Panc1 (cell line): Measurements from ENCODE around the gene MAG. TPM values are rescaled to one million over a fixed set of nuclear protein-coding genes. Genes with fewer than 3 reads are reported as not detected.

Source experiments
- ATAC-seq: fragments of 200-7000 bp; cut with Tn5 transposase; 2 replicates; pipeline ENCODE4 v1.9.1; 2020; ENCODE audit warnings: mild to moderate bottlenecking, moderate library complexity
- BruUV-seq: library from RNA; stranded (reverse); fragments of 400-500 nt; replicated peaks from 2 replicates; lab custom pipeline; 2021; lab: Mats Ljungman, UMichigan
- CTCF ChIA-PET: fragments of 300-600 bp; sonication (Branson Sonifier 250); formaldehyde crosslinking; loops from one replicate; lab custom pipeline; 2022; ENCODE audit warnings: antibody characterized with exemption; lab: Charles Lee
- POLR2A ChIA-PET: fragments of 300-600 bp; sonication (Branson Sonifier 250); formaldehyde crosslinking; loops from one replicate; lab custom pipeline; 2022; ENCODE audit warnings: antibody characterized with exemption; lab: Charles Lee
- DNase-seq: peaks from one replicate; pipeline ENCODE4 v3.0.0-alpha.2; 2010; ENCODE audit warnings: low read depth, low spot score
- H3K27ac ChIP-seq: 2 replicates; pipeline ENCODE4 v1.5.1; 2011; ENCODE audit warnings: mild to moderate bottlenecking, low read length, inconsistent platforms
- H3K27me3 ChIP-seq: fragments of 200-500 bp; sonication (Bioruptor generic); 2 replicates; pipeline ENCODE4 v1.6.0; 2014; ENCODE audit warnings: low read length, inconsistent platforms; ENCODE audit not compliant: control insufficient read depth, insufficient read depth
- H3K36me3 ChIP-seq: fragments of 200-500 bp; sonication (Bioruptor generic); 2 replicates; pipeline ENCODE4 v1.5.1; 2014; ENCODE audit warnings: inconsistent platforms, mild to moderate bottlenecking, low read length, moderate library complexity; ENCODE audit not compliant: control insufficient read depth, insufficient read depth
- H3K4me1 ChIP-seq: 2 replicates; pipeline ENCODE4 v1.5.1; 2011; ENCODE audit warnings: inconsistent platforms, mild to moderate bottlenecking, low read length, moderate library complexity; ENCODE audit not compliant: control insufficient read depth, insufficient read depth
- H3K4me3 ChIP-seq, 2 experiments: 2 replicates each; pipeline ENCODE4 v1.5.1; 2011 to 2012; ENCODE audit warnings: low read depth in 2 of 2, low read length in 2 of 2, mild to moderate bottlenecking in 2 of 2, inconsistent platforms in 1 of 2, moderate library complexity in 1 of 2
- H3K9me3 ChIP-seq: fragments of 200-500 bp; sonication (Bioruptor generic); 2 replicates; pipeline ENCODE4 v1.5.1; 2014; ENCODE audit warnings: low read depth, mild to moderate bottlenecking, inconsistent platforms, low read length, moderate library complexity; ENCODE audit not compliant: control insufficient read depth, insufficient read depth
- POLR2AphosphoS5 ChIP-seq: IDR thresholded peaks from 2 replicates; pipeline ENCODE4 v1.6.1; 2012; ENCODE audit warnings: mild to moderate bottlenecking, low read depth, low read length, moderate library complexity
- REST ChIP-seq, 2 experiments: IDR thresholded peaks; 2 replicates each; pipeline ENCODE4 v1.6.1; 2011 to 2012; ENCODE audit warnings: low read depth in 2 of 2, control low read depth in 1 of 2, low read length in 1 of 2, mild to moderate bottlenecking in 1 of 2, moderate library complexity in 1 of 2; ENCODE audit not compliant: insufficient read depth in 1 of 2
- SIN3A ChIP-seq: IDR thresholded peaks from 2 replicates; pipeline ENCODE4 v1.6.1; 2012; ENCODE audit warnings: low read depth, mild to moderate bottlenecking, low read length, moderate library complexity, borderline replicate concordance; ENCODE audit not compliant: insufficient read depth
- TCF7L2 ChIP-seq: IDR thresholded peaks from 2 replicates; pipeline ENCODE4 v1.6.1; 2011; ENCODE audit warnings: mild to moderate bottlenecking, low read depth, low read length, inconsistent platforms
- in situ Hi-C: cut with HindIII; loops from 2 replicates; pipeline ENCODE4 v1.10.0; 2016; ENCODE audit warnings: low sequenced_read_pairs, low pct_unique_long_range_greater_than_20kb
- intact Hi-C: fragments of 100-400 bp; cut with micrococcal nuclease; formaldehyde crosslinking; loops from one replicate; pipeline ENCODE4 v1.10.0; 2022; ENCODE audit not compliant: unreplicated experiment
- total RNA-seq: library from RNA; stranded (reverse); gene quantifications from one replicate; pipeline ENCODE4 v1.2.1, GENCODE V29; 2021; ENCODE audit not compliant: unreplicated experiment
- TF ChIP-seq, protein P1 (sequence below): fragments of 450-650 bp; IDR thresholded peaks from 2 replicates; pipeline ENCODE4 v1.5.1; 2017; ENCODE audit warnings: mild to moderate bottlenecking

MAG gene
- total RNA-seq, 1 experiment from 2014 or later: not detected

- no peak for TF ChIP-seq POLR2AphosphoS5
- no peak within 1 kb of the TSS for H3K27ac ChIP-seq
- in situ Hi-C loops (no loop called here), intact Hi-C loops (no loop called here)
- no peak within 1 kb of the TSS for H3K4me3 ChIP-seq
- no peaks in the 10 kb centered on the region for H3K4me1 ChIP-seq
- H3K36me3 ChIP-seq: no peaks in the 10 kb centered on the region
- no peaks in the 10 kb centered on the region for H3K9me3 ChIP-seq
- H3K27me3 ChIP-seq: peaks cover 4% of the 10 kb centered on the region; the same call in 1 of the 2 replicates
- ATAC-seq: no peak
- ChIA-PET CTCF (no interaction called here), POLR2A (no interaction called here)
- DNase-seq: no peak
- no TSS peak for BruUV-seq
These were observed 55.4 kb downstream of the MAG start, which contains the start of gene FFAR1 for GRCh38 chr19:35347171-35347929. Gene FFAR1 (plus strand): TSS chr19:35347902. CDS start chr19:35351552, 3,650 bp downstream.

GRCh38 chr19:35347930-35348298, 56.0 kb downstream of the MAG start:
- intact Hi-C loops: no loop called here
- H3K4me1 ChIP-seq: no peaks in the 10 kb centered on the region
- CTCF ChIA-PET: no interaction called here
- ATAC-seq (no peak), DNase-seq (no peak)
- H3K9me3 ChIP-seq: no peaks in the 10 kb centered on the region
- TF ChIP-seq REST (IDR thresholded peaks at IDR 0.05; ENCODE audit: insufficient read depth in 1 of 2, low read depth in 2 of 2, low read length in 1 of 2) (no peak), POLR2AphosphoS5 (no peak), TCF7L2 (no peak), SIN3A (no peak)
- TF ChIP-seq, protein P1, sequence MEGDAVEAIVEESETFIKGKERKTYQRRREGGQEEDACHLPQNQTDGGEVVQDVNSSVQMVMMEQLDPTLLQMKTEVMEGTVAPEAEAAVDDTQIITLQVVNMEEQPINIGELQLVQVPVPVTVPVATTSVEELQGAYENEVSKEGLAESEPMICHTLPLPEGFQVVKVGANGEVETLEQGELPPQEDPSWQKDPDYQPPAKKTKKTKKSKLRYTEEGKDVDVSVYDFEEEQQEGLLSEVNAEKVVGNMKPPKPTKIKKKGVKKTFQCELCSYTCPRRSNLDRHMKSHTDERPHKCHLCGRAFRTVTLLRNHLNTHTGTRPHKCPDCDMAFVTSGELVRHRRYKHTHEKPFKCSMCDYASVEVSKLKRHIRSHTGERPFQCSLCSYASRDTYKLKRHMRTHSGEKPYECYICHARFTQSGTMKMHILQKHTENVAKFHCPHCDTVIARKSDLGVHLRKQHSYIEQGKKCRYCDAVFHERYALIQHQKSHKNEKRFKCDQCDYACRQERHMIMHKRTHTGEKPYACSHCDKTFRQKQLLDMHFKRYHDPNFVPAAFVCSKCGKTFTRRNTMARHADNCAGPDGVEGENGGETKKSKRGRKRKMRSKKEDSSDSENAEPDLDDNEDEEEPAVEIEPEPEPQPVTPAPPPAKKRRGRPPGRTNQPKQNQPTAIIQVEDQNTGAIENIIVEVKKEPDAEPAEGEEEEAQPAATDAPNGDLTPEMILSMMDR: no peak
- H3K27me3 ChIP-seq: peaks cover 4% of the 10 kb centered on the region; the same call in 1 of the 2 replicates
- no peak overlapping the region for H3K4me3 ChIP-seq
- POLR2A ChIA-PET: no interaction called here
- no peaks in the 10 kb centered on the region for H3K36me3 ChIP-seq
- BruUV-seq: no TSS peak
- in situ Hi-C loops: no loop called here
- no peak overlapping the region for H3K27ac ChIP-seq
